NB4 (cell line): ENCODE results near the gene PBXIP1.

Experiments
- POLR2A ChIP-seq: IDR thresholded peaks from 2 replicates; pipeline ENCODE4 v1.6.1; 2011; ENCODE audit warnings: mild to moderate bottlenecking; ENCODE audit not compliant: insufficient read length; ENCODE audit errors: extremely low read depth
- TF ChIP-seq, protein P1 (sequence below): IDR thresholded peaks from one replicate; pipeline ENCODE4 v1.5.1; 2012; ENCODE audit warnings: low read depth, low read length

DNA sequence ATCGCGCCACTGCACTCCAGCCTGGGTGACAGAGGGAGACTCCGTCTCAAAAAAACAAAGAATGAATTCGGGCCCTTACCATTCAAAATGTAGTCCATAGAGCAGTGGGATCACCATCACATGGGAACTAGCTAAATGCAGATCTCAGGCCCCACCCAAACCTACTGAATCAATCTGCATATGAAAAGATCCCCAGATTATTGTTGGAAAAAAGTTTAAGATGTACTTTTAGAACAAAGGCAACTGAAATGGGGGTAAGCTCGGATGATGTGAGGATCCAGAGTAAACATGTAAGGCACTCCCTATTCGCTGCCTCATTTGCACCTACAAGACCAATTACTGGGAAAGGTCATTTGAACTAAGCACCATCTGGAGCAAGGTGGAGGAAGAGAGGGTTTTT lies 26.4 kb upstream of the PBXIP1 start:
- TF ChIP-seq, protein P1, sequence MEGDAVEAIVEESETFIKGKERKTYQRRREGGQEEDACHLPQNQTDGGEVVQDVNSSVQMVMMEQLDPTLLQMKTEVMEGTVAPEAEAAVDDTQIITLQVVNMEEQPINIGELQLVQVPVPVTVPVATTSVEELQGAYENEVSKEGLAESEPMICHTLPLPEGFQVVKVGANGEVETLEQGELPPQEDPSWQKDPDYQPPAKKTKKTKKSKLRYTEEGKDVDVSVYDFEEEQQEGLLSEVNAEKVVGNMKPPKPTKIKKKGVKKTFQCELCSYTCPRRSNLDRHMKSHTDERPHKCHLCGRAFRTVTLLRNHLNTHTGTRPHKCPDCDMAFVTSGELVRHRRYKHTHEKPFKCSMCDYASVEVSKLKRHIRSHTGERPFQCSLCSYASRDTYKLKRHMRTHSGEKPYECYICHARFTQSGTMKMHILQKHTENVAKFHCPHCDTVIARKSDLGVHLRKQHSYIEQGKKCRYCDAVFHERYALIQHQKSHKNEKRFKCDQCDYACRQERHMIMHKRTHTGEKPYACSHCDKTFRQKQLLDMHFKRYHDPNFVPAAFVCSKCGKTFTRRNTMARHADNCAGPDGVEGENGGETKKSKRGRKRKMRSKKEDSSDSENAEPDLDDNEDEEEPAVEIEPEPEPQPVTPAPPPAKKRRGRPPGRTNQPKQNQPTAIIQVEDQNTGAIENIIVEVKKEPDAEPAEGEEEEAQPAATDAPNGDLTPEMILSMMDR = no peak
- TF ChIP-seq POLR2A = no peak
